HEK293 (cell line): ENCODE results near the gene RSRC1.
A peak's percentile ranks its signal among the peaks of the same experiment; 100 is the strongest.

Experiments
- CTCF ChIA-PET: fragments of 350-600 bp; formaldehyde crosslinking; extraction: SDS; loops from one replicate; lab custom pipeline; 2021; ENCODE audit warnings: antibody characterized with exemption; lab: Yijun Ruan, JAX
- POLR2A ChIA-PET: fragments of 300-600 bp; formaldehyde crosslinking; extraction: SDS; loops from one replicate; lab custom pipeline; 2020; ENCODE audit warnings: antibody characterized with exemption, inconsistent platforms; lab: Yijun Ruan, JAX
- H3K27ac ChIP-seq: fragments of 200-500 bp; sonication (Bioruptor generic); 2 replicates; pipeline ENCODE4 v1.5.1; 2014; ENCODE audit warnings: low read depth, low read length, control low read depth, inconsistent platforms; ENCODE audit errors: extremely low read depth
- H3K36me3 ChIP-seq, 2 experiments: fragments of 200-500 bp in 1 of 2; sonication (Bioruptor generic) in 1 of 2; 1 replicate in 1 of 2; 2 replicates in 1 of 2; pipeline ENCODE4 v1.5.1; 2014 to 2017; ENCODE audit warnings: inconsistent platforms in 2 of 2, low read length in 2 of 2; ENCODE audit not compliant: control insufficient read depth in 2 of 2, insufficient read depth in 1 of 2
- H3K4me1 ChIP-seq: fragments of 200-500 bp; sonication (Bioruptor generic); 2 replicates; pipeline ENCODE4 v1.5.1; 2014; ENCODE audit warnings: mild to moderate bottlenecking, low read length, inconsistent platforms; ENCODE audit not compliant: control insufficient read depth, insufficient read depth
- H3K4me3 ChIP-seq: 2 replicates; pipeline ENCODE4 v1.5.1; 2011; ENCODE audit warnings: low read depth, mild to moderate bottlenecking, control low read depth, low read length, moderate library complexity
- H3K9me3 ChIP-seq: fragments of 200-500 bp; sonication (Bioruptor generic); 2 replicates; pipeline ENCODE4 v1.5.1; 2014; ENCODE audit warnings: low read depth, low read length, inconsistent platforms; ENCODE audit not compliant: control insufficient read depth, insufficient read depth
- HOXC10 ChIP-seq: sonication (generic); formaldehyde crosslinking; IDR thresholded peaks from 2 replicates; pipeline ENCODE4 v1.8.1; 2023; ENCODE audit warnings: mild to moderate bottlenecking, missing genetic modification reagents
- PATZ1 ChIP-seq: fragments of 450-650 bp; formaldehyde crosslinking; IDR thresholded peaks from 2 replicates; pipeline ENCODE4 v1.5.1; 2016; ENCODE audit warnings: missing biosample characterization, missing genetic modification characterization
- SCRT1 ChIP-seq: fragments of 450-650 bp; formaldehyde crosslinking; IDR thresholded peaks from 2 replicates; pipeline ENCODE4 v1.5.1; 2016; ENCODE audit warnings: missing biosample characterization, missing genetic modification characterization, borderline replicate concordance
- ZBTB17 ChIP-seq: fragments of 450-650 bp; formaldehyde crosslinking; IDR thresholded peaks from 2 replicates; pipeline ENCODE4 v1.5.1; 2016; ENCODE audit warnings: missing biosample characterization, missing genetic modification characterization
- ZBTB6 ChIP-seq: fragments of 450-650 bp; formaldehyde crosslinking; IDR thresholded peaks from 2 replicates; pipeline ENCODE4 v1.5.1; 2017; ENCODE audit warnings: missing biosample characterization, missing genetic modification characterization
- ZBTB8A ChIP-seq: fragments of 450-650 bp; formaldehyde crosslinking; IDR thresholded peaks from 2 replicates; pipeline ENCODE4 v1.5.1; 2016; ENCODE audit warnings: missing biosample characterization, missing genetic modification characterization
- ZFP37 ChIP-seq: fragments of 450-650 bp; formaldehyde crosslinking; IDR thresholded peaks from 2 replicates; pipeline ENCODE4 v1.5.1; 2016; ENCODE audit warnings: missing biosample characterization, missing genetic modification characterization
- ZIC2 ChIP-seq: fragments of 450-650 bp; formaldehyde crosslinking; IDR thresholded peaks from 2 replicates; pipeline ENCODE4 v1.5.1; 2016; ENCODE audit warnings: missing biosample characterization, missing genetic modification characterization
- ZNF10 ChIP-seq: fragments of 450-650 bp; formaldehyde crosslinking; IDR thresholded peaks from 2 replicates; pipeline ENCODE4 v1.5.1; 2017; ENCODE audit warnings: missing biosample characterization, missing genetic modification characterization
- ZNF350 ChIP-seq: fragments of 450-650 bp; formaldehyde crosslinking; IDR thresholded peaks from 2 replicates; pipeline ENCODE4 v1.5.0; 2017; ENCODE audit warnings: missing biosample characterization, mild to moderate bottlenecking, missing genetic modification characterization
- ZNF513 ChIP-seq: fragments of 450-650 bp; IDR thresholded peaks from 2 replicates; pipeline ENCODE4 v1.5.1; 2018; ENCODE audit warnings: missing biosample characterization, missing genetic modification characterization
- ZNF560 ChIP-seq: fragments of 450-650 bp; formaldehyde crosslinking; IDR thresholded peaks from 2 replicates; pipeline ENCODE4 v1.5.1; 2017; ENCODE audit warnings: missing biosample characterization, missing genetic modification characterization, borderline replicate concordance
- ZNF561 ChIP-seq: fragments of 450-650 bp; IDR thresholded peaks from 2 replicates; pipeline ENCODE4 v1.5.1; 2018; ENCODE audit warnings: missing biosample characterization, missing genetic modification characterization, borderline replicate concordance
- ZSCAN4 ChIP-seq: fragments of 450-650 bp; formaldehyde crosslinking; IDR thresholded peaks from 2 replicates; pipeline ENCODE4 v1.5.1; 2017; ENCODE audit warnings: missing biosample characterization, missing genetic modification characterization
- TF ChIP-seq, protein P1 (sequence below): fragments of 450-650 bp; formaldehyde crosslinking; IDR thresholded peaks from 2 replicates; pipeline ENCODE4 v1.5.1; 2017; ENCODE audit warnings: missing biosample characterization, missing genetic modification characterization
- TF ChIP-seq, protein P2 (sequence below): fragments of 450-650 bp; formaldehyde crosslinking; IDR thresholded peaks from 2 replicates; pipeline ENCODE4 v1.5.1; 2016; ENCODE audit warnings: missing biosample characterization, missing genetic modification characterization
- TF ChIP-seq, protein P3 (sequence below): IDR thresholded peaks from 2 replicates; pipeline ENCODE4 v1.6.1; 2011; ENCODE audit warnings: mild to moderate bottlenecking, low read depth, low read length, borderline replicate concordance

The RSRC1 gene

GRCh38 chr3:158369279-158369678, 259.4 kb downstream of the RSRC1 start:
- Histone ChIP-seq H3K27ac (no peak overlapping the region), H3K4me3 (no peak overlapping the region), H3K9me3 (no peaks in the 10 kb centered on the region), H3K36me3 (no peaks in the 10 kb centered on the region), H3K4me1 (no peaks in the 10 kb centered on the region)
- POLR2A ChIA-PET: no interaction called here
- TF ChIP-seq ZNF560 (tag by site-specific recombination) (no peak), ZFP37 (tag by site-specific recombination) (no peak), HOXC10 (CRISPR knock-in tag) (no peak), ZBTB8A (tag by site-specific recombination) (no peak), ZBTB17 (tag by site-specific recombination) (no peak), ZNF350 (tag by site-specific recombination) (no peak)
- CTCF ChIA-PET: no interaction called here

DNA sequence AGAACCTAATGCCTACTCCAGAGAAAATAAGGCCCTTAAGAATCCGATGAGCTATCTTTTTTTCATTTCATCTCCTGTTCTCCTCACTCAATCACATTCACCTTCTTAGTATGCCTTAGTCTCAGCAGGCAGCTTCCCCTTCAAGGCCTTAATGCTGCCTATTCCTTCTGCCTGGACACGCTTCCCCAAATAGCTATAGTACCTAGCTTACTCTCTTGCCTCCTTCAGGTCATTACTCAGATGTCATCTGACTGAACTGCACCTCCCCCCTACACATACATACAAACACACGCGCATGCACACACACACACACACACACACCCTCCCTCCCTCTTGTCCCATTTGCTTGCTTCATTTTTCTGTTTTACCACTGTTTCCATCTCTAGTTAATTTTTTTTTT, 269.6 kb downstream of the RSRC1 start:
- Histone ChIP-seq H3K9me3 (no peaks in the 10 kb centered on the region), H3K27ac (no peak overlapping the region), H3K4me3 (no peak overlapping the region), H3K4me1 (no peaks in the 10 kb centered on the region), H3K36me3 (no peaks in the 10 kb centered on the region)
- TF ChIP-seq, protein P1, sequence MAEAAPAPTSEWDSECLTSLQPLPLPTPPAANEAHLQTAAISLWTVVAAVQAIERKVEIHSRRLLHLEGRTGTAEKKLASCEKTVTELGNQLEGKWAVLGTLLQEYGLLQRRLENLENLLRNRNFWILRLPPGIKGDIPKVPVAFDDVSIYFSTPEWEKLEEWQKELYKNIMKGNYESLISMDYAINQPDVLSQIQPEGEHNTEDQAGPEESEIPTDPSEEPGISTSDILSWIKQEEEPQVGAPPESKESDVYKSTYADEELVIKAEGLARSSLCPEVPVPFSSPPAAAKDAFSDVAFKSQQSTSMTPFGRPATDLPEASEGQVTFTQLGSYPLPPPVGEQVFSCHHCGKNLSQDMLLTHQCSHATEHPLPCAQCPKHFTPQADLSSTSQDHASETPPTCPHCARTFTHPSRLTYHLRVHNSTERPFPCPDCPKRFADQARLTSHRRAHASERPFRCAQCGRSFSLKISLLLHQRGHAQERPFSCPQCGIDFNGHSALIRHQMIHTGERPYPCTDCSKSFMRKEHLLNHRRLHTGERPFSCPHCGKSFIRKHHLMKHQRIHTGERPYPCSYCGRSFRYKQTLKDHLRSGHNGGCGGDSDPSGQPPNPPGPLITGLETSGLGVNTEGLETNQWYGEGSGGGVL (tag by site-specific recombination): peak; percentile 37; the same call in 1 of the 2 replicates
- no peak for TF ChIP-seq ZIC2 (tag by site-specific recombination)
- TF ChIP-seq ZSCAN4: peak; percentile 75
- POLR2A ChIA-PET: no interaction called here
- CTCF ChIA-PET: interaction anchor here (0.6 to 1.1 kb wide), 2 partner anchors 11 to 39 kb away, joined by 3 read pairs; no protein-coding TSS in a partner anchor

DNA sequence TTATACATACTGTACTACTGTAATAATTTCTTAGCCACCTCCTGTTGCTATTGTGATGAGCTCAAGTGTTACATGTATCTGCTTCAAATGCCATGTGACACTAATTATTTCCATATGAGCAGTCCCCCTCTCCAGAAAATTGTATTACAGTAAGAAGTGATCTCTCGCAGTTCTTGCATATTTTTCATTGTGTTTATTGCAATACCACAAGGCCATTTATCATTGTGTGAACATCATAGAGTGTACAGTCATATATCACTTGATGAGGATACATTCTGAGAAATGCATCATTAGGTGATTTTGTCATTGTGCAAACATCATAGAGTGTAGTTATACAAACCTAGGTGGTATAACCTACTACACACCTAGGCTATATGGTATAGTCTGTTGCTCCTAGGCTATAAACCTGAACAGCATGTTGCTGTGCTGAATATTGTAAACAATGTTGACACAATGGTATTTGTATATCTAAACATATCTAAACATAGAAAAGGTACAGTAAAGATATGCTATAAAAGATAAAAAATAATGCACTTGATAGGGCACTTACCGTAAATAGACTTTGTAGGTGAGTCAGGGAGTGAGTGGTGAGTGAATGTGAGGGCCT, 271.5 kb downstream of the RSRC1 start:
- Histone ChIP-seq H3K9me3 (no peaks in the 10 kb centered on the region), H3K4me1 (no peaks in the 10 kb centered on the region), H3K27ac (no peak overlapping the region), H3K4me3 (no peak overlapping the region), H3K36me3 (no peaks in the 10 kb centered on the region)
- CTCF ChIA-PET: no interaction called here
- POLR2A ChIA-PET: no interaction called here
- TF ChIP-seq, protein P2, sequence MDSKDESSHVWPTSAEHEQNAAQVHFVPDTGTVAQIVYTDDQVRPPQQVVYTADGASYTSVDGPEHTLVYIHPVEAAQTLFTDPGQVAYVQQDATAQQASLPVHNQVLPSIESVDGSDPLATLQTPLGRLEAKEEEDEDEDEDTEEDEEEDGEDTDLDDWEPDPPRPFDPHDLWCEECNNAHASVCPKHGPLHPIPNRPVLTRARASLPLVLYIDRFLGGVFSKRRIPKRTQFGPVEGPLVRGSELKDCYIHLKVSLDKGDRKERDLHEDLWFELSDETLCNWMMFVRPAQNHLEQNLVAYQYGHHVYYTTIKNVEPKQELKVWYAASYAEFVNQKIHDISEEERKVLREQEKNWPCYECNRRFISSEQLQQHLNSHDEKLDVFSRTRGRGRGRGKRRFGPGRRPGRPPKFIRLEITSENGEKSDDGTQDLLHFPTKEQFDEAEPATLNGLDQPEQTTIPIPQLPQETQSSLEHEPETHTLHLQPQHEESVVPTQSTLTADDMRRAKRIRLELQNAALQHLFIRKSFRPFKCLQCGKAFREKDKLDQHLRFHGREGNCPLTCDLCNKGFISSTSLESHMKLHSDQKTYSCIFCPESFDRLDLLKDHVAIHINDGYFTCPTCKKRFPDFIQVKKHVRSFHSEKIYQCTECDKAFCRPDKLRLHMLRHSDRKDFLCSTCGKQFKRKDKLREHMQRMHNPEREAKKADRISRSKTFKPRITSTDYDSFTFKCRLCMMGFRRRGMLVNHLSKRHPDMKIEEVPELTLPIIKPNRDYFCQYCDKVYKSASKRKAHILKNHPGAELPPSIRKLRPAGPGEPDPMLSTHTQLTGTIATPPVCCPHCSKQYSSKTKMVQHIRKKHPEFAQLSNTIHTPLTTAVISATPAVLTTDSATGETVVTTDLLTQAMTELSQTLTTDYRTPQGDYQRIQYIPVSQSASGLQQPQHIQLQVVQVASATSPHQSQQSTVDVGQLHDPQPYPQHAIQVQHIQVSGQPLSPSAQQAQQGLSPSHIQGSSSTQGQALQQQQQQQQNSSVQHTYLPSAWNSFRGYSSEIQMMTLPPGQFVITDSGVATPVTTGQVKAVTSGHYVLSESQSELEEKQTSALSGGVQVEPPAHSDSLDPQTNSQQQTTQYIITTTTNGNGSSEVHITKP (tag by site-specific recombination): peak; percentile 84
- TF ChIP-seq SCRT1 (tag by site-specific recombination) (no peak), ZNF561 (tag by site-specific recombination) (no peak), PATZ1 (tag by site-specific recombination) (no peak), ZNF513 (no peak), ZBTB6 (tag by site-specific recombination) (no peak), ZNF10 (no peak)
- TF ChIP-seq, protein P3, sequence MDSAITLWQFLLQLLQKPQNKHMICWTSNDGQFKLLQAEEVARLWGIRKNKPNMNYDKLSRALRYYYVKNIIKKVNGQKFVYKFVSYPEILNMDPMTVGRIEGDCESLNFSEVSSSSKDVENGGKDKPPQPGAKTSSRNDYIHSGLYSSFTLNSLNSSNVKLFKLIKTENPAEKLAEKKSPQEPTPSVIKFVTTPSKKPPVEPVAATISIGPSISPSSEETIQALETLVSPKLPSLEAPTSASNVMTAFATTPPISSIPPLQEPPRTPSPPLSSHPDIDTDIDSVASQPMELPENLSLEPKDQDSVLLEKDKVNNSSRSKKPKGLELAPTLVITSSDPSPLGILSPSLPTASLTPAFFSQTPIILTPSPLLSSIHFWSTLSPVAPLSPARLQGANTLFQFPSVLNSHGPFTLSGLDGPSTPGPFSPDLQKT: no peak
